Measurements from ENCODE around the gene U2SURP. TPM values are rescaled to one million over a fixed set of nuclear protein-coding genes. Genes with fewer than 3 reads are reported as not detected.

Gene U2SURP
- total and polyA plus RNA-seq, 2 donors (not counting 1 experiment from before 2014, with no cell fraction given), result 39.1 to 44.8 TPM

GRCh38 chr3:142953443-142953842 is 47.9 kb upstream of the U2SURP start:
- no peaks in the 10 kb centered on the region for H3K9me3 ChIP-seq (ENCODE audit: control insufficient read depth, insufficient read depth, low read depth, low read length)
- H3K9ac ChIP-seq (ENCODE audit: insufficient read depth, low read length), result no peak overlapping the region
- no peak for DNase-seq (ENCODE audit: low read depth in 2 of 2)
- H4K20me1 ChIP-seq (ENCODE audit: control insufficient read depth, extremely low read depth, insufficient read depth, low read length), result no peaks in the 10 kb centered on the region
- H3K4me2 ChIP-seq (ENCODE audit: extremely low read depth, insufficient read depth, low read length), result no peak overlapping the region
- no peak overlapping the region for H3K27ac ChIP-seq (ENCODE audit: insufficient read depth, low read length)
- no peaks in the 10 kb centered on the region for H3K36me3 ChIP-seq (ENCODE audit: control insufficient read depth, insufficient read depth, low read length)
- no peak overlapping the region for H2AFZ ChIP-seq (ENCODE audit: low read length)
- H3K4me3 ChIP-seq (replicated peaks in 1 of 4; ENCODE audit: control extremely low read depth in 1 of 4, insufficient read depth in 1 of 4, low read depth in 3 of 4, low read length in 4 of 4), result no peak overlapping the region
- H3K4me1 ChIP-seq (ENCODE audit: control insufficient read depth, extremely low read depth, insufficient read depth, low read length), result no peaks in the 10 kb centered on the region
- TF ChIP-seq CTCF (conservative IDR thresholded peaks at IDR 0.05 in 1 of 2, IDR thresholded peaks at IDR 0.05 in 1 of 2; ENCODE audit: low read depth in 1 of 2, low read length in 2 of 2) (no peak), EZH2 (IDR thresholded peaks at IDR 0.05; ENCODE audit: low read length, missing control alignments) (no peak)
- H3K79me2 ChIP-seq (ENCODE audit: control insufficient read depth, insufficient read depth, low read length), result no peaks in the 10 kb centered on the region
- no peaks in the 10 kb centered on the region for H3K27me3 ChIP-seq (ENCODE audit: control insufficient read depth, insufficient read depth, low read length)

GRCh38 chr3:142958707-142959106 is 42.7 kb upstream of the U2SURP start:
- peak in 1 of 2 donors; percentile 82 for DNase-seq (ENCODE audit: low read depth in 2 of 2)
- H3K9me3 ChIP-seq (ENCODE audit: control insufficient read depth, insufficient read depth, low read depth, low read length), result no peaks in the 10 kb centered on the region
- H3K4me3 ChIP-seq (replicated peaks in 1 of 4; ENCODE audit: control extremely low read depth in 1 of 4, insufficient read depth in 1 of 4, low read depth in 3 of 4, low read length in 4 of 4), result no peak overlapping the region
- H3K79me2 ChIP-seq (ENCODE audit: control insufficient read depth, insufficient read depth, low read length), result no peaks in the 10 kb centered on the region
- no peak overlapping the region for H3K9ac ChIP-seq (ENCODE audit: insufficient read depth, low read length)
- no peak overlapping the region for H3K27ac ChIP-seq (ENCODE audit: insufficient read depth, low read length)
- H4K20me1 ChIP-seq (ENCODE audit: control insufficient read depth, extremely low read depth, insufficient read depth, low read length), result no peaks in the 10 kb centered on the region
- no peak overlapping the region for H3K4me2 ChIP-seq (ENCODE audit: extremely low read depth, insufficient read depth, low read length)
- no peaks in the 10 kb centered on the region for H3K4me1 ChIP-seq (ENCODE audit: control insufficient read depth, extremely low read depth, insufficient read depth, low read length)
- no peaks in the 10 kb centered on the region for H3K36me3 ChIP-seq (ENCODE audit: control insufficient read depth, insufficient read depth, low read length)
- peaks cover 10% of the 10 kb centered on the region for H3K27me3 ChIP-seq (ENCODE audit: control insufficient read depth, insufficient read depth, low read length)
- TF ChIP-seq CTCF (conservative IDR thresholded peaks at IDR 0.05 in 1 of 2, IDR thresholded peaks at IDR 0.05 in 1 of 2; ENCODE audit: low read depth in 1 of 2, low read length in 2 of 2), result no peak
- H2AFZ ChIP-seq (ENCODE audit: low read length), result no peak overlapping the region

- no peak overlapping the region for H2AFZ ChIP-seq (ENCODE audit: low read length)
- H3K9ac ChIP-seq (ENCODE audit: insufficient read depth, low read length), result no peak overlapping the region
- peaks cover 17% of the 10 kb centered on the region for H3K27me3 ChIP-seq (ENCODE audit: control insufficient read depth, insufficient read depth, low read length)
- no peaks in the 10 kb centered on the region for H3K36me3 ChIP-seq (ENCODE audit: control insufficient read depth, insufficient read depth, low read length)
- no peak overlapping the region for H3K4me3 ChIP-seq (replicated peaks in 1 of 4; ENCODE audit: control extremely low read depth in 1 of 4, insufficient read depth in 1 of 4, low read depth in 3 of 4, low read length in 4 of 4)
- TF ChIP-seq CTCF (conservative IDR thresholded peaks at IDR 0.05 in 1 of 2, IDR thresholded peaks at IDR 0.05 in 1 of 2; ENCODE audit: low read depth in 1 of 2, low read length in 2 of 2) (no peak), EZH2 (IDR thresholded peaks at IDR 0.05; ENCODE audit: low read length, missing control alignments) (no peak)
- no peaks in the 10 kb centered on the region for H4K20me1 ChIP-seq (ENCODE audit: control insufficient read depth, extremely low read depth, insufficient read depth, low read length)
- no peak overlapping the region for H3K27ac ChIP-seq (ENCODE audit: insufficient read depth, low read length)
- H3K9me3 ChIP-seq (ENCODE audit: control insufficient read depth, insufficient read depth, low read depth, low read length), result no peaks in the 10 kb centered on the region
- no peaks in the 10 kb centered on the region for H3K4me1 ChIP-seq (ENCODE audit: control insufficient read depth, extremely low read depth, insufficient read depth, low read length)
- H3K79me2 ChIP-seq (ENCODE audit: control insufficient read depth, insufficient read depth, low read length), result no peaks in the 10 kb centered on the region
- H3K4me2 ChIP-seq (ENCODE audit: extremely low read depth, insufficient read depth, low read length), result no peak overlapping the region
- DNase-seq (ENCODE audit: low read depth in 2 of 2), result no peak
These were observed 41.0 kb upstream of the U2SURP start for GRCh38 chr3:142960322-142960850.

All from fibroblast of lung (primary cell).